Measurements from ENCODE around the gene GLS.
"Not testable (repeated sequence)": the region's sequence is repeated elsewhere in the genome, so short reads cannot be mapped to it uniquely, and the experiment has no call there.

GLS gene

DNA sequence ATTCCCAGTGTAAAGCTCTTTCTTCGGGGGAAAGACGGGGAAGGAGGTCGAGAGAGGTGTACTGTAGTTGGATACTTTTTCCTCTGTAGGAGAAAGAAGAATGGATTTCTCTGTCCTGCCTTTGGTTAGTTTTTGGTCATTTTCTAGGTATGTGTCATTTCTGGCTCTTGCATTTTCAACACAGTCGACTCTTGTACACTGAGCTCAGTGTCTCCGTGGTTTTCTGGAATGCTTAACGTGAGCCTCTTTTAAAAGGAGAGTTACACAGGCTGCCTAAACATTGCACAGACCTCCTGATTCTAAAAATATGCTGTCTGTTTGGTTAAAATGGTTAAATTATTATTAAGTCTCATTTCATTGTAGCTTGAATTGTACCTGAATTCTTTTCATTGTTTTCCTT lies 21.8 kb upstream of the GLS start:
- DNase-seq, result no peak

DNA sequence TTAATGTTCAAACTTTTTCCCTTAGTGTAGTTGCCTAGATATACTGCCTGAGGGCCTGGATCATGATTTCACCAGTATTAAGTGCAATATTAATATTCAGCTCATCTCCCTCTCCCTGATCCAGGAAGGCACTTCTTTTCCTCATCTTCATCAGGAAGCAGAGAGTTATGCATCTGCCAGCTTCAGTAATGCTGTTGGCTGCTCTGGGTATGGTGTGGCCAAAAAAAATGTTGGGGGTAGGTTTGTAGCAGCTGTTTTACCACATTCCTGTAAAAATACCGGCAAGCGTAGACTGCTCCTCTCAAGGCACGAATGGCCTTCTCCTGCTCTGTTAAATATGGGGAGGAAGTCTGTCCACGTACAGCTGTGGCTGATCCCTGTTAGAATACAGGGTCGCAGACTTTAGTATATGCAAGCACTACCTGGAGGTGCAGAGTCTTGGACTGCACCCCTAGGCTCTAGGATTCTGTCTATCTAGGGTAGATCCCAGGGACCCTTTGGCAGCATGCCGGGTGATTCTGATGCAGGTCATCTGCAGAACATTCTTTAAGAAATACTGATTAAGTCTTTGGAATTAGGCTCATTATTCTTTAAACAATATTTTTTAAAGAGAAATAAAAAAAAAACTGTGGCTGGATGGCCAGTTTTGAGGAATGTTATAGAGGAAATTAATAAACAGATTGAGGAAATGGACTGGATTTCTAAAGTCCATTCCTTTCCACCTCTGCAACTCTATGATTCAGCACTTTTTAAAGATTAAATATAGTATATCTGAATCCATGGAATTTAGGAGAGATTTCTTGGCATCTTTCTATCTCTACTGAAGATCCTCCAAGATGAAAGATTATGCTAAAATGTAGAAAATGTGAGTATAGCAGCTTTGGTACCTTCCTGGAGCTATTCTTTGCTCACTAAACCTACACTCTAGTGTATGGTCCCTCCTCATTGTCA lies 21.0 kb upstream of the GLS start:
- no peak for DNase-seq

DNA sequence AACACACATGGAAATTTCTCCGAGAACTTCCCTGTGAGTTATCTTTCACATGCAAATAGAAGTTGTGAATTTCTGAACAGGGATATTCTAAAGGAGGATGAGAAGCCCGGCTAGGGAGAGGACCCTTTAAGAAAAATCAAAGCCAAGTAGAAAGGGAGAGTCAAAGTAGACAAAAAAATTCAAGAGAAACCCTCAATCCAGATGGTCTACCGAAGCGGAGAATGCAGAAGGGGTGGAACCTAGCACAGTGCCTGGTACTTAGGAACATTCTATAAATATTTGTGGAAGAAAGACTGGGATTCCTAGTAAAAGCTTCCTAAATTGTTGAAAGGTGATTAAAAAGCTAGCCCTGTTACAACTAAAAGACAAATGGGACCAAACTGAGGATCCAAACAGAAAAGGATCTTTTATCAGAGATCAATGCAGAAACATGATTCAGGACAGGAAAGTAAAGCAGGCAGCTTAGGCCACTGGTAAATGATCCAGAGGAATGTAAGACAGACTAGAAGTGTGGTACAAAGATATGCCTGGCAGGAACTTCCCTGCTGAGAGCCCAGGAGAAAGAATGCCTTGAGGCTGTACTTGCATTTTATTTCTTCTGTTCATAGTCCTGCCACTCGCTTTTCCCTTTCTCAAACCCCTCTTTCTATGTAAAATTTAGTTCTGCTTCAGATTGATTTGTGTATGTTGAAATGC lies 19.5 kb upstream of the GLS start:
- no peak for DNase-seq

DNA sequence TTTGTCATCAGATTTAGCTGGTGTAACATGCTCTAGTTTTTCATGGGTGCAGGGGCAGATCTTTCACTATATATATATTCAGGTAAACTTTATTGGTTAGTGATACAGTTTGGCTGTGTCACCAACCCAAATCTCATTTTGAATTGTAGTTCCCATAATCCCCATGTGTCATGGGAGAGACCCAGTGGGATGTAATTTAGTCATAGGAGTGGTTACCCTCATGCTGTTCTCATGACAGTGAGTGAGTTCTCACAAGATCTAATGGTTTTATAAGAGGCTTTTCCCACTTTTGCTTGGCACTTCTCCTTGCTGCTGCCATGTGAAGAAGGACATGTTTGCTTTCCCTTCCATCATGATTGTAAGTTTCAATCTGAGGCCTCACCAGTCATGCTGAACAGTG lies 18.5 kb upstream of the GLS start:
- not testable (repeated sequence) for DNase-seq

DNA sequence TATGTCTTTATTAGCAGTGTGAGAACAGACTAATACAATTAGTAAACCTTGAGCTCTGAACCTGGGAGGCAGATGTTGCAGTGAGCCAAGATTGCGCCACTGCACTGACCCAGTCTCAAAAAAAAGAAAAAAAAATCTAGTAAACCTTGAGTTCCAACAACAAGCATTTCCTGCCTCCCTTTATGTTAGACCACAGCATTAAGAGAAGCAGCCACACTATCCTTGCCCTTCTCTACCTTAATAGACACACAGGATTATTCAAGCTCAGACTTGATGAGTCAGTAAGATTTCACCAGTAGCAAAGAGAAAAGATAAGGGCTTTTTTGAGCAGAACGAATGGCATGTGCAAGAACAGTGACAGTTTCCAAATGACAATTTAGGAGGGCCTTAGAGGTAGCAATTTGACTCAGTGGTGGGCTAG lies 18.0 kb upstream of the GLS start:
- DNase-seq, result no peak

DNA sequence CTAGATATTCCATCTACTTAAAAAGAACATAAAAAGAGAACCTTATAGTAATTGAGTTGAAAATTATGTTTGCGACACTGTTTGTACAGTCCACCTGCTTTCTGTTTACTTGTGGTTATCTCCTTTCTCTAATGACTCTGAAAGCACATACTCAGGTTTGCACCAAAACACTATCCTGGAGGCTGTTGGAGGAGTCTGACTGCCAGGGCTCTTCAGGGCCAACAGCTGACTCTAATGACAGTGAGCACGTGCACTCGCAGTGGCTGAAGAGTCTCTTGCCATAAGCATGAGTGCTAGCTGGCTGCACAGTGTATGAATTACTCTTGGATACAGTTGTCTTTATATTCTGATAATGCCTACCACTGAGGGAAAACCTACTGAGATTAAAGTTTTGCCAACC lies 16.7 kb upstream of the GLS start:
- peak; percentile 99 for DNase-seq

DNA sequence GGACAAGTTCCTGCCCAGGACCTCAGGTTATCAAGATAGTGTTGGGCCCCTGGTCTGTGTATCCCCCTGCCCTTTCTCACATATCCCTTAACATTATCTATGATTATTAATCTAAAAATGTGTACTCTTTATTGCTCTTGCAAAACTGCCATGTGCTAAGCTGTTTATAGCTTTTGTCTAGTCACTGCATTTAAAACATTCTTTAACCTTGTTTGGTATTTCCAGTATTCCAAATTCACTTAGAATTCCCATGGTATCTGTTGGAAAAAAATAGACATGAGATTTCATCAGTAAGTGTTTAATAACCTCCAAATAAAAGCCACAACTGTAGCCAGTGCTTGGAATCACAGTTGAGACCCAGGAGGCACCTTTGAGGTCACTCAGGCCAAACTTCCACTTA lies 16.2 kb upstream of the GLS start:
- no peak for DNase-seq

DNA sequence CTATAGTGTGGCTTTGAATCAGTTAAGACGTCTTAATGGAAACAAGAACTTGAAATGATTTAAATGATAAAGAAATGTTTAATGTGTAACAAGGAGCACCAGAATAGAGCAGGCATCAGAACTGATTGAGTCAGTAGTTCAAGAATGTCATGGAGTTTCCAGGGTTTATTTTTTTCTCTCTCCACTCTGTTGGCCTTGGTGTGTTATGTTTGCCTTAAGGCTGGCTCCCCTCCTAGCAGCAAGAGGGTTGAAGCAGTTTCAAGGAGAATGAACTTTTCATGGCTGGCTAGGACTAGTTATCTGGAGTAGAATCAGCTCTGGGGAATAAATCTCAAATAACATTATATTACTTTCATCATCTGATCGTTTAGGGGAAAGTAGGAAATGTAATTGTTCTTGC lies 13.4 kb upstream of the GLS start:
- DNase-seq, result no peak

DNA sequence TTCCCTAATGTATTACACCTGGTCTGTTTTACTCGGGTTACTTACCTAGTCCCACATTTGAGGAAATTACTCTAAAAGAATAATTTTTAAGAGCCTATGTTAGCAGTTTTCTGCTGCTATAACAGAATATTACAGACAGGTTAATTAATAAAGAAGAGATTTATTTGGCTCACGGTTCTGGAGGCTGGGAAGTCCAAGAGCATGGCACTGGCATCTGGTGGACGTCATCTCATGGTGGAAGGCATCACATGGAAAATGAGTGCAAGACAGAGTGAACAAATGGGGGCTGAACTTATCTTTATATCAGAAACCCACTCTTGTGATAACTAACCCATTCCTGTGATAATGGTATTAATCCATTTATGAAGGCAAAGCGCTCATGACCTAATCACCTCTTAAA lies 12.8 kb upstream of the GLS start:
- DNase-seq, result no peak

DNA sequence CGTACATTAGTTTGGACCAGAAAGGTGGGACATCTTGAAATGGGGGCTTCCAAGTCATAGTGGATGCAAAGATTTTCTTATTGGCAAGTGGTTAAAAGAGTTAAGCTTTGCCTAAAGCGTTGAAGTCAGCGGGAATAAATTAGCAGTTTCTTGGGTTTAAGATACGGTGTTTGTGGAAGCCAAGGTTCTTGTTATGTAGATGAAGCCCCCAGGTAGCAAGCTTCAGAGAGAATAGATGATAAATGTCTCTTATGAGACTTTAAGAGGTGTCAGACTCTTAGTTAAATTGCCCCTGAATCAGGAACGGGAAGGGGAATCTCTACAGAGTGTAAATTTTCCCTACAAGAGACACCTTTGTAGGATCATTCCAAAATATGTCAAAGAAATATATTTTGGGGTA lies 10.9 kb upstream of the GLS start:
- no peak for DNase-seq

DNA sequence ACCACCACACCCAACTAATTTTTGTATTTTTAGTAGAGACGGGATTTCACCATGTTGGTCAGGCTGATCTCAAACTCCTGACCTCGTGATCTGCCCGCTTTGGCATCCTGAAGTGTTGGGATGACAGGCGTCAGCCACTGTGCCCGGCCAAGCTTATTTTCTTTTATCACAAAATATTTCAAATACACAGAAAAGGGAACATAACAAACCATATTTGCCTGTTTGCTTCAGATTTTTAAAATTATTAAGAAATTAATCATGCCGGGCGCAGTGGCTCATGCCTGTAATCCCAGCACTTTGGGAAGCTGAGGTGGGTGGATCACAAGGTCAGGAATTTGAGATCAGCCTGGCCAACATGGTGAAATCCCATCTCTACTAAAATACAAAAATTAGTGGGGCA lies 7.2 kb upstream of the GLS start:
- not testable (repeated sequence) for DNase-seq

DNA sequence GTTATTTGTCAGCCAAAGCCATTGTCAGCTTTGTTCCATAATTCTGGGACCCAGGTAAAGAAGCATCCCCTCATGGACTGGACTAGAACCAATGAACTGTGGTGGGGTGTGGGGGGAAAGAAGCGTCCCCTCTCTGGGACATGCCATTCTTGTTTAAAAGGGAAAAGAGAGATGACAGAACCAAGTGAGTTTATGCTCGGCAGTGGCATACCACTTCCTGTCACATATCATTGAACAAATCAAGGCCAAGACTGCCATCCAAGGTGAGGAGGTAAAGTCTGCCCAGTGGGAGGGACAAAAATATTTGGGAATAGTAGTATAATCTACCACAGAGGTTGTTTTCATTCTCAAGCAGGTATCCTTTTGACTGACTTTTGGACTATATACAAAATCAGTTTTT lies 4.7 kb upstream of the GLS start:
- no peak for DNase-seq

DNA sequence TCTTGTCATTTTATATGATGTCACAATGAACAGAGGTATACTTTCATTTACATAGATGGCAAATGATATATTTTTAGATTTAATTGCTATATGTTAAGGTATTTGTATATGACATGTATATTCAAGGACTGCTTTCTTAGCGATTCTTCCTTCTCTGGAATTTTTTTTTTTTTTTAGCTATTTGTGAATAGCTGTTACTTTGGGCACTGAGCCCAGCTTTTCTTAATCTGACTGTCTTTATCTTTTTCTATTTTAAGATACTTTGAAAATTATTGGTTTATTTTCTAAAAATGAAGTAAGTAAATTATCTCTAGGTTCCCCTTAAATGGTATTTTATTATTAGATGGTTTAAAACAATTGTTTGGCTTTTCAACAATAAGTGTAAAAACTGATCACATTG lies 4.0 kb upstream of the GLS start:
- DNase-seq, result no peak

DNA sequence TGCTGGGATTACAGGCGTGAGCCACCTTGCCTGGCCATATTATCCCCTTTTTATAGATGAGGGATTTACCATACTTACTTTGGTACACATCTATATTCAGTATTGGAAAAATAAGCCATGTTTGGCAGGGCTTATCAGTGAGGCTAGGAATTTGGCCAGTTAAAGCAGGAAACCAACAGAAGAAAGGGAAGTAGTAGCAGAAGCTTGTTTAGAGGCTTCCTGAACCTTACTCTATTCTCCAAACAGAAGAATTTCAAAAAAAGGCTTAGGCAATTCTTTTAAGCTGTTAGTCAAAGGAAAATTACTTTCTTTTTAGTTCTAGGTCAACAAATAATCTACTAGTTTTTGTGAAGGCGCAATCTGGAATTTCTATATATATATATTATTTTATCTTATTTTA lies 3.2 kb upstream of the GLS start:
- no peak for DNase-seq

DNA sequence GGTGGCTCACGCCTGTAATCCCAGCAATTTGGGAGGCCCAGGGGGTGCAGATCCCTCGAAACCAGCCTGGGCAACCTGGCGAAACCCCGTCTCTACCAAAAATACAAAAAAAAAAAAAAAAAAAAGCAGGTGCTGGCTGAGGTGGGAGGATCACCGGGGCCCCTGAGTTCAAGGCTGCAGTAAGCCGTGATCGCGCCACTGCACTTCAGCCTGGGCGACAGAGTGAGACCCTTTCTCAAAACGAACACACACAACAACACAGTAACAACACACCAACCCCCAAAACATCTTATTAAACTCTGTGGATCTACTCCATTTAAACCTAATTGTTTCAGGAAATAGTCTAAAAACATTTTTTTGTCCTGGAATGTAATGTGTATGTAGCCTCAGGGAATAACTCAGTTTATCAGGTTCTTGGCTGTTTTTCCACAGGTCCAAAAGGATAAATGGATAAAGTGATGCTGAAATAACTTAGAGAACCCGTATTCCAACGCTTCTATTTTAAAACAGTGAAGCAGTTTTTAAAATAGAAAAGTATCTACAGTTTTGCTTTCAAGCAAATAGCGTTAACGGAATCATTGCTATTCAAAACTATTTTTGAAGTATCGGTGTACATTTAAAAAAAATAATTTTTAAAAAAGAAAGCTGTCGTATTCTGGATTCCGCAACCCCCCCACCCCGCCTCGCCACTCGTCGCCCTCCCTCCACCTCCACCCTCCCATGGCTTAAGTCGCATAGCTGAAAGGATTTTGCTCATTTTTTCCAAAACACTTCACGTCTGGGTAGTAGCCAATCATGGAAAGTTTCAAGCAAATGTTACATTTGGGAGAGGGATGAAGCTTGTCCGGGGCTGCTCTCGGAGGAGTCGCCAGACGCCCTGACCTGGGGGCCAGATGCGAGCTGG lies 895 bp upstream of the GLS start:
- DNase-seq, result no peak

DNA sequence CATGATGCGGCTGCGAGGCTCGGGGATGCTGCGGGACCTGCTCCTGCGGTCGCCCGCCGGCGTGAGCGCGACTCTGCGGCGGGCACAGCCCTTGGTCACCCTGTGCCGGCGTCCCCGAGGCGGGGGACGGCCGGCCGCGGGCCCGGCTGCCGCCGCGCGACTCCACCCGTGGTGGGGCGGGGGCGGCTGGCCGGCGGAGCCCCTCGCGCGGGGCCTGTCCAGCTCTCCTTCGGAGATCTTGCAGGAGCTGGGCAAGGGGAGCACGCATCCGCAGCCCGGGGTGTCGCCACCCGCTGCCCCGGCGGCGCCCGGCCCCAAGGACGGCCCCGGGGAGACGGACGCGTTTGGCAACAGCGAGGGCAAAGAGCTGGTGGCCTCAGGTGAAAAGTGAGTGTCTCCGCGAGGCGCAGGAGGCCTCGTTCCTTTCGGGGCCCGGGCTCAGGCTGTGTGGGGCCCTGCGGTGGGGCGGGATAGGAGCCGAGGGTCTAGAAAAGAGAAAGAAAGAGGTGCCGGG lies 520 bp downstream of the GLS start:
- no peak for DNase-seq

DNA sequence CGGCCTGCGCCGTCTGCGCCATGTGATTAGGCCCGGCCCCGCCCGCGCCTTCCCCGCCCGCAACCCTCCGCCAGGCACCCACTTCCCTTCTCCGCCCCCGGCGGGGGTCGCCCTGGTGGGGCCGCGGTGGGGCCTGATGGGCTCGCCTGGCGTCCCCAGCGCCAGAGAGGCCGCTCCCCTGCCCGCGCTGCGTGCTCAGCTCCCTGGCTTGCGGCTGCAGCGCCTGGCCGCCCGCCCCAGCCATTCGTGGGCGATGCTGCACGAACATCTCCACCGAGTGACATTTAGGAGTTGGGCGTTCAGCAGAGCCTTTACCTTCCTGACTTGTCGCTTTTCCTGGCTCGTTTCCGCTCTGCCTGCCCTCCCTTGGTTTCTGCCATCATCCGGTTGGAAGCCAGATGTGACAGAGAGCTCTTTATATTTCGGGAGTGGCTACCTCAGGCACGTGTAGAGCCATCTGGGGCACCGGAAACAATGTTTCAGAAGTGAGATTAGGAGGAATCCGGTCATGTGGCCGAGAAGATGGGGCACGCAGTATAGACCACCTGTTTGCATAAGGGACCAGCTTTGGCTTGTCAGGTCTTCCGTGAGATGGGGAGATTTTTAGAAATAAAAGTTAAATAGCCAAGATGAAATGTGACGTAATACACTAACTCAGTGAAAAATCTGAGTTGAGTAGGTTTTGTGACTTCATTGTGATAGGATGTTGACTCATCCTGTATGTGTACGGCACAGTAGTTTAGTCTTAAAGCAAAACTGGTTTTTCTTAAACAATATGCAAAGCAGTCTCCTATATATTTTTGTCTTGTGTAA lies 1.2 kb downstream of the GLS start:
- peak; percentile 74 for DNase-seq

DNA sequence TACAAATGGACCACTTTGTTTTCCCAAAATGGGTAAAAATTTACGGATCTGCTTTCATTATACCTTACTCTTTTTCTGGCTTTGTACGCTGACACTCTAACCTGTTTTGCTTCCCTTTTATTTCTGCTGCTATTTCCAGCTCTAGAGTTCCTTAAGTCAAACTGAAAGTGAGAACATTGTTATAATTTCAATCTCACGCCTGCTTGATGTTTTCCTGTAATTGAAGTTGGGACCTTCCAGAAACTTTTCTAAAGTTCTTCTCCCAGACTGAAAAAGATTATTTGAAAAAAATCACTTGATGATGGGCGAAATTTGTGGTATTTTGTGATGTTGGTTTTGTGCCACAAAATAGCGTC lies 1.8 kb downstream of the GLS start:
- DNase-seq, result no peak

DNA sequence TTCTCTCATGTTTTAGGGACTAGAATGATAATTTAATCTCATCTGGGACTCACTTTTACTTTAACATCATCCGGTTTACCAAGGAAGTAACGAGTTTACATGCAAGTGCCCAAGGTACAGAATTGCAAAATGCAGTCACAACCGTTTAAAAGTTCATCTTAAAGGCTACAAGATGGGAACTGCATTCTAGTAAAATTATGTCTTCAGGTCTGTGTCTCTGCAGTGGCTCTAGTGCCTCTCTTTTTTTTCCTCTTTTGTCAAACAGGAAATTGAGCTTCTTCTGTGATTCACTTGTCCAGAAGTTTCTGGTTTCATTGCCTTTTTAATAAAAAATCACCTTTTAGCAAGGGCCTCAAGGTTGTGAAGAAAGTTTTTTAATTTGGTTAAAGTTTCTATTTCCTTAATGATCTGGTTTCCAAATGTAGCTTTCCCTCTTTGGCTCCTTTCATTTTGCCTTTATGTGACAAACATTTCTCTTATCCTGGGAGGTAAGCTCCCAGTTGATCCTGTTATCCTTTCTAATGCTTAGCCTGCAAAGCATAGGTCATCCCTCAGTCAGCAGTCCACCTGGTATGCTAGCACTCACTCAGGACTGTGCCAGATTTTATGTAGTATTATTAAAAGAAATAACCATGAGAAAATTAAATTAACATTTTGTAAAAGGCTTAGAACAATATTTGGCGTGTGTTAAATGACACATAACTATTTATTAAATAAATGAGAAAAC lies 2.4 kb downstream of the GLS start:
- DNase-seq, result no peak

DNA sequence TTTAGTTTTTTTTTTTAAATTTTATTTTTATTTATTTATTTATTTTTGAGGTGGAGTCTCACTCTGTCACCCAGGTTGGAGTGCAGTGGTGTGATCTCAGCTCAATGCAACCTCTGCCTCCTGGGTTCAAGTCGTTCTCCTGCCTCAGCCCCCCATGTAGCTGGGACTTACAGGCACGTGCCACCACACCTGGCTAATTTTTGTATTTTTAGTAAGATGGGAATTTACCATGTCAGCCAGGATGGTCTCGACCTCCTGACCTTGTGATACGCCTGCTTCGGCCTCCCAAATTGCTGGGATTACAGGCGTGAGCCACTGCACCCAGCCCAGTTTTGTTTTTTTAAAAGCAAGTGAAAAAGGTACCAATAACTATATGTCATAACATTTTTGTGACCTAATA lies 5.2 kb downstream of the GLS start:
- DNase-seq, result not testable (repeated sequence)

DNA sequence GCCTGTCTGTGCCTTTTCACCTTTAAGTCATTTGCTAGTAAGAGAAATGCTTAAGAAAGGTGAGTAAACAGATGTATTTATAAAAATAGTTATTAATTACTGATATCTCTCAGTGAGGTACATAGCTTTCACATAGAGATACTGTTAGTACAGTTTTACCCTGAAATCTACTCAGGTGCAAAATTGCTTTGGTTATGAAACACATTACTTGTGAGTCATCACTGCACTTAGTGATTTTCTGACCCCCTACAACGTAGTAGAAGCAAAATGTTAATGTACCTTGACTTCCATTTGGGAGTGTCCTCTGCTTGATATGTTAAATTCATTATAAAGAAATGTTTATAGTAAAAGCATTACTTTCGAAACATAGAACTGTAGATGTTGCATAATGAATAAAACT lies 6.5 kb downstream of the GLS start:
- no peak for DNase-seq

DNA sequence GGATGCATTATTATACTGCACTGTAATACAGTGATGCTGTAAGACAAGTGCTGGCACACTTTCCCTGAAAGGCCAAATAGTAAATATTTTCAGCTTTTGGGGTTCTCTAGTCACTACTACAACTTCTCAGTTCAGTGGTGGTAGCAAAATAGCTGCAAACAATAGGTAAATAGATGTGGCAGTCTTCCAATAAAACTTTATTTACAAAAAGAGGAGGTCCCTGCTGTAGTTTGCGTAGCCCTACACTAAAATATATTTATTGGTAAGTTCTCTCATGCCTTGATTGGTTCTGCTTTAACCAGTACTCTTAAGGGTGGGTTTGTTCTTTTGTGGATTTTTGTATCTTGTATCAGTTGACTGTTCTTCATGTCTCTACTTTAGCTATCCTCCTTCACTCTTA lies 7.8 kb downstream of the GLS start:
- DNase-seq, result no peak
